HG03521 (cell line): ENCODE data around the gene ZRANB3.
"Not testable (repeated sequence)": the region's sequence is repeated elsewhere in the genome, so short reads cannot be mapped to it uniquely, and the experiment has no call there.

Experiments used
- ATAC-seq: cut with Tn5 transposase; IDR thresholded peaks from one replicate; pipeline ENCODE4 v1.9.1; 2021; ENCODE audit warnings: mild to moderate bottlenecking, moderate library complexity; ENCODE audit not compliant: unreplicated experiment

Gene ZRANB3

GRCh38 chr2:135144343-135144742 is 386.7 kb downstream of the ZRANB3 start:
- ATAC-seq: no peak

GRCh38 chr2:135142323-135142722 is 388.7 kb downstream of the ZRANB3 start:
- ATAC-seq: no peak

GRCh38 chr2:135140606-135141005 is 390.4 kb downstream of the ZRANB3 start:
- no peak for ATAC-seq

GRCh38 chr2:135132314-135132713 is 398.7 kb downstream of the ZRANB3 start:
- no peak for ATAC-seq

GRCh38 chr2:135130751-135131150 is 400.3 kb downstream of the ZRANB3 start:
- ATAC-seq: no peak

GRCh38 chr2:135125940-135126339 is 405.1 kb downstream of the ZRANB3 start:
- no peak for ATAC-seq

- no peak for ATAC-seq
Measured at GRCh38 chr2:135124924-135125886, 405.8 kb downstream of the ZRANB3 start.

GRCh38 chr2:135121658-135122039 is 409.4 kb downstream of the ZRANB3 start:
- not testable (repeated sequence) for ATAC-seq

GRCh38 chr2:135121016-135121657 is 409.9 kb downstream of the ZRANB3 start:
- ATAC-seq: no peak

GRCh38 chr2:135119582-135119981 is 411.4 kb downstream of the ZRANB3 start:
- no peak for ATAC-seq

- ATAC-seq: no peak
Measured at GRCh38 chr2:135113322-135113721, 417.7 kb downstream of the ZRANB3 start.

GRCh38 chr2:135105513-135106316 is 425.3 kb downstream of the ZRANB3 start:
- not testable (repeated sequence) for ATAC-seq

- ATAC-seq: no peak
Measured at GRCh38 chr2:135103843-135104242, 427.2 kb downstream of the ZRANB3 start.

GRCh38 chr2:135099802-135100483 is 431.1 kb downstream of the ZRANB3 start:
- ATAC-seq: no peak

GRCh38 chr2:135097532-135098231 is 433.3 kb downstream of the ZRANB3 start:
- ATAC-seq: no peak

- no peak for ATAC-seq
Measured at GRCh38 chr2:135096665-135097446, 434.2 kb downstream of the ZRANB3 start.

GRCh38 chr2:135095591-135095990 is 435.4 kb downstream of the ZRANB3 start:
- ATAC-seq: no peak

GRCh38 chr2:135094508-135094907 is 436.5 kb downstream of the ZRANB3 start:
- no peak for ATAC-seq

GRCh38 chr2:135093670-135094330 is 437.2 kb downstream of the ZRANB3 start:
- ATAC-seq: no peak
